NCI-H146 treated with DMSO at 0.1 percent for 48 hours (cell line): ENCODE data around the gene SPTB.
A peak's percentile ranks its signal among the peaks of the same experiment; 100 is the strongest.

ENCODE experiments used
- DNase-seq: peaks from one replicate; lab custom pipeline; 2025; ENCODE audit not compliant: unreplicated experiment; lab: John Stamatoyannopoulos, UW

SPTB gene

GRCh38 chr14:64715628-64716412 is 163.9 kb downstream of the SPTB start:
- peak; percentile 36 for DNase-seq

GRCh38 chr14:64715146-64715627 is 164.5 kb downstream of the SPTB start:
- no peak for DNase-seq

- DNase-seq, result no peak
Measured at GRCh38 chr14:64714432-64715025, 165.2 kb downstream of the SPTB start.

GRCh38 chr14:64713677-64714076 is 166.0 kb downstream of the SPTB start:
- DNase-seq, result no peak

GRCh38 chr14:64711039-64711438 is 168.7 kb downstream of the SPTB start:
- no peak for DNase-seq

GRCh38 chr14:64709126-64709525 is 170.6 kb downstream of the SPTB start:
- DNase-seq, result no peak

GRCh38 chr14:64708148-64709004 is 171.3 kb downstream of the SPTB start:
- DNase-seq, result no peak

GRCh38 chr14:64707661-64708060 is 172.0 kb downstream of the SPTB start:
- DNase-seq, result no peak

GRCh38 chr14:64706593-64707193 is 173.0 kb downstream of the SPTB start:
- DNase-seq, result no peak

GRCh38 chr14:64706119-64706592 is 173.6 kb downstream of the SPTB start:
- DNase-seq, result no peak

GRCh38 chr14:64705381-64706118 is 174.2 kb downstream of the SPTB start:
- DNase-seq, result peak; percentile 60

- DNase-seq, result no peak
Measured at GRCh38 chr14:64704743-64705380, 174.8 kb downstream of the SPTB start.

- peak; percentile 65 for DNase-seq
Measured at GRCh38 chr14:64704143-64704742, 175.5 kb downstream of the SPTB start, which contains the start of gene PLEKHG3. PLEKHG3 (plus strand) TSS chr14:64704424; CDS start chr14:64727632, 23,208 bp downstream.

- no peak for DNase-seq
Measured at GRCh38 chr14:64703395-64704142, 176.1 kb downstream of the SPTB start.

- peak; percentile 48 for DNase-seq
Measured at GRCh38 chr14:64702493-64703394, 177.0 kb downstream of the SPTB start.

GRCh38 chr14:64701660-64702059 is 178.0 kb downstream of the SPTB start:
- DNase-seq, result peak; percentile 39

GRCh38 chr14:64700894-64701293 is 178.8 kb downstream of the SPTB start:
- no peak for DNase-seq

GRCh38 chr14:64700290-64700689 is 179.4 kb downstream of the SPTB start:
- no peak for DNase-seq
